Measurements from ENCODE around the gene PCSK5.
"Not testable (repeated sequence)": the region's sequence is repeated elsewhere in the genome, so short reads cannot be mapped to it uniquely, and the experiment has no call there.

The PCSK5 gene

DNA sequence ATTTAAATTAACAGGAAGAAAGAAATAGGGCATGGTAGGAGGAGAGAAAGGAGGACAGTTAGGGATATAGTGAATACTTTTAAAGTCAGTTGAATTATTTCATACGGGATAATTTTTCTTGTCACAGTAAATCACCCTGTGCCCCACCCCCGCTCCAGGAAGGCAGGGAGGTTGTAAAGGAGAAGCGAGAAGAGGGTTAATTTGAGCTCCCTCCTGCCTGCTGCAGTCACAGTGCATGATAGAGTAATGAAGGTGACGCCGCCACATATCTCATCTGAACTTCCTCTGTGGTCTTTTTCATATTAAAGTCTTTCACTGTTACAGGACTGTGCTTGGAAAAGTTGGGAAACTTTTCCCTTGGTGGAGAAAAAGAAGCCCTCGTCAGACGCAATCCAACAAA, 896 bp upstream of the PCSK5 start:
- Histone ChIP-seq H3K4me3 (ENCODE audit: low read length in 2 of 2) (peak overlapping the region; percentile 90 to 95), H3K36me3 (ENCODE audit: control insufficient read depth in 2 of 2, insufficient read depth in 2 of 2, low read length in 2 of 2) (no peaks in the 10 kb centered on the region), H3K27ac (ENCODE audit: low read length) (peak overlapping the region; percentile 60), H3K27me3 (ENCODE audit: control insufficient read depth in 1 of 2, insufficient read depth in 2 of 2, low read length in 2 of 2) (peaks cover 0 to 4% of the 10 kb centered on the region in 2 donors), H3K9me3 (ENCODE audit: control insufficient read depth in 2 of 2, low read length in 2 of 2) (no peaks in the 10 kb centered on the region), H3K9ac (ENCODE audit: low read length in 2 of 2) (peak overlapping the region; percentile 73 to 81), H3K4me1 (ENCODE audit: control insufficient read depth, insufficient read depth, low read length) (peaks cover 20% of the 10 kb centered on the region)

DNA sequence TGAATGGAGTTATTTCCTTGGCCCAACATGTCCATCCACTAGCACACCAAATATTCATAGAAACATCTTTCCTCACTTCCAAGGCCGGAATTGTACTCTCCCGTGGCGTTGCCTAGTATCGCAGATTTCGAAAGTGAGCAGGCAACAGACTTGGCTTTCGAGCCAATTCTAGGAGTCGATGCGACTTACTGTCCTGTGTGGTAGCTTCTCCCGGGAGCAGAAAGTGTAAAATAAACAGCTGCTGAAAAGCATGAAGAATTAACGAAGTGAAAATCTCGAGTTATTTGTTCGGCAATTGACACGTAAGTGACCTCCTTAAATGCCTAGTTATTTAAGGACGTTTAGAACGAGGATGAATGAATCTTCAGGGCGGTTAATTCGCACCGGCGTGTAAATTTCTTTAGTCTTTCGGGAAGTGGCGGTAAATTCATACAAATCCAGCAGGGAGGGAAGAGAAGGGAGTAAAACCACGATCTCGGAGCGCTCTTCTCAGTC, 449 bp upstream of the PCSK5 start:
- Histone ChIP-seq H3K27me3 (ENCODE audit: control insufficient read depth in 1 of 2, insufficient read depth in 2 of 2, low read length in 2 of 2) (peaks cover 0 to 4% of the 10 kb centered on the region in 2 donors), H3K4me3 (ENCODE audit: low read length in 2 of 2) (peak overlapping the region; percentile 90 to 95), H3K9me3 (ENCODE audit: control insufficient read depth in 2 of 2, low read length in 2 of 2) (no peaks in the 10 kb centered on the region), H3K36me3 (ENCODE audit: control insufficient read depth in 2 of 2, insufficient read depth in 2 of 2, low read length in 2 of 2) (no peaks in the 10 kb centered on the region), H3K27ac (ENCODE audit: low read length) (peak overlapping the region; percentile 60), H3K4me1 (ENCODE audit: control insufficient read depth, insufficient read depth, low read length) (peaks cover 20% of the 10 kb centered on the region), H3K9ac (ENCODE audit: low read length in 2 of 2) (peak overlapping the region; percentile 73 to 81)

DNA sequence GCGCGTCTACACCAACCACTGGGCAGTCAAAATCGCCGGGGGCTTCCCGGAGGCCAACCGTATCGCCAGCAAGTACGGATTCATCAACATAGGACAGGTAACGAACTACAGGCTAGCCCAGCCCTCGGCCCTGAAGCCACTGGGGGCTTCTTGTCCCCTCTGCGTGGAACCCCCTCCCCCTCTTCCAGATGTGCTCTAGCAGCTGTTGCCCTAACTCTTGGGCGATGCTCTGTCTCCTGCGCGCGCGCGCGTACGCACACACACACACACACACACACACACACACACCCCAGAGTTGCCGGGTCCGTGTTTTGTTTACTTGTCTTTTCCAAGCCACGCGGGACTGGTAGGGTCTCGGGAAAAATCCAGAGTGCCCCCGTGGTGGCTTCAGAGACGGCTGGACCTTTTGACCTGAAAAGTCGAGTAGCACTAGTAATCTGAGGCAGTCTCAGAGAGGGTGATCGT, 836 bp downstream of the PCSK5 start:
- Histone ChIP-seq H3K27ac (ENCODE audit: low read length) (peak overlapping the region; percentile 60), H3K4me3 (ENCODE audit: low read length in 2 of 2) (peak overlapping the region; percentile 90 to 95), H3K9ac (ENCODE audit: low read length in 2 of 2) (peak overlapping the region; percentile 60 to 73), H3K36me3 (ENCODE audit: control insufficient read depth in 2 of 2, insufficient read depth in 2 of 2, low read length in 2 of 2) (no peaks in the 10 kb centered on the region), H3K27me3 (ENCODE audit: control insufficient read depth in 1 of 2, insufficient read depth in 2 of 2, low read length in 2 of 2) (peaks cover 0 to 4% of the 10 kb centered on the region in 2 donors), H3K9me3 (ENCODE audit: control insufficient read depth in 2 of 2, low read length in 2 of 2) (no peaks in the 10 kb centered on the region), H3K4me1 (ENCODE audit: control insufficient read depth, insufficient read depth, low read length) (peaks cover 20% of the 10 kb centered on the region)

DNA sequence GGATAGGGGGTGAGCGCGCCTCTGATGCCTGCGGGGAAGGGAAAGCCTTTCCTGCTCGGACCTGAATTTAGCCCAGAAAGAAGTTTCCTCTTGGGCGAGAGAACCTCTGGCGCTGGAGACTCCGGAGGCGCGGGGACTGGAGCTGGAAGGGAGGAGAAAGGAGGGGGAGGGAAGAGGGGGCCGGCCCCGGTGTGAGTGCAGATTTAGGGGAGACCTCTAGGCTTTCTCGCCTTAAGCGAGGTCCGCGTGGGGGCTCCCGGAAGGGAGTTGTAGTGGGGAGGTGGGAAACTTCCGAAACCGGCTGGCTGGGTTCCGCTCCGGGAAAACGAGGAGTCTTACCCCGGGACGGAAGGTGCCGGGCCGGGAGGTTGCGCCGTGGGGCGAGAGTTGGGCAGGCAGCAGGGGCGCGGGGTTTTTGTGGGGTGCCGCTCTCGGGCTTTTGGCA, 1.3 kb downstream of the PCSK5 start:
- Histone ChIP-seq H3K27me3 (ENCODE audit: control insufficient read depth in 1 of 2, insufficient read depth in 2 of 2, low read length in 2 of 2) (peaks cover 0 to 4% of the 10 kb centered on the region in 2 donors), H3K9ac (ENCODE audit: low read length in 2 of 2) (peak overlapping the region; percentile 51 to 73), H3K27ac (ENCODE audit: low read length) (peak overlapping the region; percentile 60), H3K4me3 (ENCODE audit: low read length in 2 of 2) (peak overlapping the region; percentile 90 to 95), H3K9me3 (ENCODE audit: control insufficient read depth in 2 of 2, low read length in 2 of 2) (no peaks in the 10 kb centered on the region), H3K4me1 (ENCODE audit: control insufficient read depth, insufficient read depth, low read length) (peaks cover 20% of the 10 kb centered on the region), H3K36me3 (ENCODE audit: control insufficient read depth in 2 of 2, insufficient read depth in 2 of 2, low read length in 2 of 2) (no peaks in the 10 kb centered on the region)

DNA sequence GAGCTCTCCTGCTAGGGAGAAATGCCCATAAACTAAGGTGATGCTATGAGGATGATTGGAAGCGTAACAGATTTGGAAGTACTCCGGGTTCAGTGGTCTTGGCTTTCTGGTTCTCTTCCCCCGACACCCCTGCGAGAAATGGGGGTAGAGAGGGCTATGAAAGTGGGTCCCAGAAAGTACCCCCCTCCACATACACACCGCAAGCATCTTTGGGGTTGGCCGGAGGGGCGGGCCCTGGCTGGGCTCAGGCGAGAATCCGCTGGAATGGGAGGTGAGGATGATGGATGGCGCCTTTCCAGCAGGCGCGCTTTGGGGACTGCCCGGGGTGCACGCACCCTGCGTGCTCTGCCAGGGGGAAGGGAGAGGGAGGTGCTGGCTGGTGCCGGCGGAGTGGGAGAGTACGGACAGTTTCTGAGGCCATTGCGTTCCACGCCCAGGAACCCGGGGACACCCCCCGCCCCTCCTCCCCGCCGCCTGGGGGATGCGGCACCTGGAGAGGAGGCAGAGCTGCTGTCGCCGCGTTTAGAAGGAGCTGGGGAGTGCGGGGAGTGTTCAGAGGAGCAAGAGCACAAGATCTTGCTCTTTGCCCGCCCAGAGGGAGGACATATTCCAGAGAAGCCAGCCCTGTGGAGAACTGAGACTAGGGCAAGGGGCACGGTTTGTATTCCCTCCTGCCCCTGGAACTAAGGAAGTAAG, 1.9 kb downstream of the PCSK5 start:
- Histone ChIP-seq H3K36me3 (ENCODE audit: control insufficient read depth in 2 of 2, insufficient read depth in 2 of 2, low read length in 2 of 2) (no peaks in the 10 kb centered on the region), H3K4me3 (ENCODE audit: low read length in 2 of 2) (peak overlapping the region; percentile 90 to 95), H3K27ac (ENCODE audit: low read length) (no peak overlapping the region), H3K9me3 (ENCODE audit: control insufficient read depth in 2 of 2, low read length in 2 of 2) (no peaks in the 10 kb centered on the region), H3K9ac (ENCODE audit: low read length in 2 of 2) (peak overlapping the region; percentile 51 to 73), H3K4me1 (ENCODE audit: control insufficient read depth, insufficient read depth, low read length) (peaks cover 20% of the 10 kb centered on the region), H3K27me3 (ENCODE audit: control insufficient read depth in 1 of 2, insufficient read depth in 2 of 2, low read length in 2 of 2) (peaks cover 0 to 4% of the 10 kb centered on the region in 2 donors)

DNA sequence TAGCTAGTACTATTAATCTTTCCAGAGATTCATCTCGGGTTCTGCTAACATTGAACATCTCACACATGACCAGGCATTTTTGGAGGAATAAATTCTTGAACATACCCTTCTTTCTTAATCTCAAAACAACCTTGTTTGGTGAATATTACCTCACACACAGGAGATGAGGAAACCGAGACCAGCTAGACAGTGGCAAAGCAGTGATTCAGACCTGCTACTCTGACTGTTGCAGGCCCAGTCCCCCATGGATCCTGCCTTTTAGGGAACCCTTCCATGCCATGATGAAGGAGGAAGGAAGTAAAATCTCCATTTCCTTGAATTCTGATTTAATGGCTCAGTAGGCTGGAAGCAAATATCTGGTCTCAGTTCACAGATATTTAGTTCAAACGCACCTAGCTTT, 2.6 kb downstream of the PCSK5 start:
- Histone ChIP-seq H3K27ac (ENCODE audit: low read length) (no peak overlapping the region), H3K4me1 (ENCODE audit: control insufficient read depth, insufficient read depth, low read length) (peaks cover 20% of the 10 kb centered on the region), H3K36me3 (ENCODE audit: control insufficient read depth in 2 of 2, insufficient read depth in 2 of 2, low read length in 2 of 2) (no peaks in the 10 kb centered on the region), H3K27me3 (ENCODE audit: control insufficient read depth in 1 of 2, insufficient read depth in 2 of 2, low read length in 2 of 2) (peaks cover 0 to 4% of the 10 kb centered on the region in 2 donors), H3K9ac (ENCODE audit: low read length in 2 of 2) (no peak overlapping the region), H3K9me3 (ENCODE audit: control insufficient read depth in 2 of 2, low read length in 2 of 2) (no peaks in the 10 kb centered on the region), H3K4me3 (ENCODE audit: low read length in 2 of 2) (peak overlapping the region in 1 of 2 donors; percentile 90)

DNA sequence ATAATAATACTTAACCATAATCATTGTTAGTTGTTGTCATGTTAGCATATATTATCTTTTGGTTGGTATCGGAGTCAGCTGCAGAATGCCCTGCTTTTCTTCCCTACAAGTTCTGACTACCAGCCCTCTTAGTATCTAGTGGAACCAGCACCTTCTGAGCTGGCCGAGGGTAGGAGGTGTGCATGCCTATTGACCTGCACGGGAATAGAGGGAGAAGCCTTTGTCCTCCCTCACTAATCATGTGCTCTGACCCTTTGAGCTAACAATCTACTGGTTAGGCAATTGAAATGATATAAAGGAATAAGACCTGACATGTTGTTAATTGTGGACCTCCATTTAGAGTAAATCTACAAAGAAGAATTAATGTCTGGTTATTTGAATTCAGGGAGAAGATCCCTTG, 4.1 kb downstream of the PCSK5 start:
- Histone ChIP-seq H3K9ac (ENCODE audit: low read length in 2 of 2) (no peak overlapping the region), H3K9me3 (ENCODE audit: control insufficient read depth in 2 of 2, low read length in 2 of 2) (no peaks in the 10 kb centered on the region), H3K27ac (ENCODE audit: low read length) (no peak overlapping the region), H3K4me1 (ENCODE audit: control insufficient read depth, insufficient read depth, low read length) (peaks cover 20% of the 10 kb centered on the region), H3K4me3 (ENCODE audit: low read length in 2 of 2) (no peak overlapping the region), H3K36me3 (ENCODE audit: control insufficient read depth in 2 of 2, insufficient read depth in 2 of 2, low read length in 2 of 2) (no peaks in the 10 kb centered on the region), H3K27me3 (ENCODE audit: control insufficient read depth in 1 of 2, insufficient read depth in 2 of 2, low read length in 2 of 2) (peaks cover 0 to 4% of the 10 kb centered on the region in 2 donors)

DNA sequence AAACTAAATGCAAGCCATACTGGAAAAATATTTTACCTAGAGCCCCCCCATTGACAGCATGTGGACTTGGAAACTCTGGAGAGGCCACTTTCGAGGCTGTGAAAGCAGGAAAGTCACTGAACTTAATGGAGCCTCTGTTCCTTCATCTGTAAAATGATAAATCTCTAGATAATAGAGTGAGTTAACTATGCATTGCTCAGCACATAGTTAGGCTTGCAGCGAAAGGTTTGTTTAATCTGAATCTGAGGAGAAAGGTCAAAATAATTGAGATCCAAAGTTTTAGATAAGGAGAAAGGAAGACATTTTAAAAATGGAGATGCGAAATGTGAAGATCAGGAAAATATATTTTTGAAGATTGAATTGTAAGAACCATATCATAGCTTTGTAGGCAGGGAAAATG, 4.6 kb downstream of the PCSK5 start:
- Histone ChIP-seq H3K9me3 (ENCODE audit: control insufficient read depth in 2 of 2, low read length in 2 of 2) (no peaks in the 10 kb centered on the region), H3K36me3 (ENCODE audit: control insufficient read depth in 2 of 2, insufficient read depth in 2 of 2, low read length in 2 of 2) (no peaks in the 10 kb centered on the region), H3K27ac (ENCODE audit: low read length) (no peak overlapping the region), H3K9ac (ENCODE audit: low read length in 2 of 2) (no peak overlapping the region), H3K27me3 (ENCODE audit: control insufficient read depth in 1 of 2, insufficient read depth in 2 of 2, low read length in 2 of 2) (peaks cover 0 to 4% of the 10 kb centered on the region in 2 donors), H3K4me1 (ENCODE audit: control insufficient read depth, insufficient read depth, low read length) (peaks cover 20% of the 10 kb centered on the region), H3K4me3 (ENCODE audit: low read length in 2 of 2) (no peak overlapping the region)

DNA sequence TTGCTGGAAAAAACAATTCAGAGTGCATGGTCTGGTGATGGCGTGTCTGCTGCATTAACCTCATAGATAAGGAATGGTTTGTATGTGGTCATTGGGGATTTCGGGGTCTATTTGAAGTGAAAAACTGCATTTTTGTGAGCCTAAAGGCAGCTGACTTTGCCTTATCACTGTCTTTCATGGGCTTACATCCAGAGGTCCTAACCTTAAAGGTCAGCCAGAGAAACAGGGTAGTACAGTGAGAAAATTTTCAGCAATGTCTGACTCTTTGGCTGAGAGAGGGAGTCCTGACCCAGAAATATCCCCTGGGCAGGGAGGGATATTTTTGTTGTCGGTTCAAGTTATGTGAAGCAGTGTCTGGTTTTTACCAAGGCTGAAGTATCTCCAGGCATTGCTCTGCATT, 5.7 kb downstream of the PCSK5 start:
- H3K4me3 ChIP-seq (ENCODE audit: low read length in 2 of 2) = no peak overlapping the region
- H3K36me3 ChIP-seq (ENCODE audit: control insufficient read depth in 2 of 2, insufficient read depth in 2 of 2, low read length in 2 of 2) = no peaks in the 10 kb centered on the region
- H3K9ac ChIP-seq (ENCODE audit: low read length in 2 of 2) = no peak overlapping the region
- H3K27me3 ChIP-seq (ENCODE audit: control insufficient read depth in 1 of 2, insufficient read depth in 2 of 2, low read length in 2 of 2) = peaks cover 0 to 4% of the 10 kb centered on the region in 2 donors
- no peak overlapping the region for H3K27ac ChIP-seq (ENCODE audit: low read length)
- no peaks in the 10 kb centered on the region for H3K9me3 ChIP-seq (ENCODE audit: control insufficient read depth in 2 of 2, low read length in 2 of 2)
- H3K4me1 ChIP-seq (ENCODE audit: control insufficient read depth, insufficient read depth, low read length) = peaks cover 17% of the 10 kb centered on the region

DNA sequence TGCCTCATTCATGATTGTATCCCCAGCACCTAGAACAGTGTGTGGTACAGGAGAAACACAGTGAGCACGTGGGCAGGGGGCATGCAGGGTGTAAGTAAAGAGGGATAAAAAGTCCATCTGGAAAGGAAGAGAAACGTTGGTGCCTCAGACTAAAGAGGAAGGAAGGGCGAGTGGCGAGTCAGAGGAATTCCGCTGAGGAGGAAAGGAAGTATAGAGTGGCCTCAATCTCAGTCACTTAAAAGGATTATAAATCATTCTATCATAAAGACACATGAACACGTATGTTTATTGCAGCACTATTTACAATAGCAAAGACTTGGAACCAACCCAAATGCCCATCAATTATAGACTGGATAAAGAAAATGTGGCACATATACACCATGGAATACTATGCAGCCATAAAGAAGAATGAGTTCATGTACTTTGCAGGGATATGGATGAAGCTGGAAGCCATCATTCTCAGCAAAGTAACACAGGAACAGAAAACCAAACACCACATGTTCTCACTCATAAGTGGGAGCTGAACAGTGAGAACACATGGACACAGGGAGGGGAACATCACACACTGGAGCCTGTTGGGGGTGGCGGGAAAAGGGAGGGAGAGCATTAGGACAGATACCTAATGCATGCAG, 10.5 kb downstream of the PCSK5 start:
- not testable (repeated sequence) for H3K27me3 ChIP-seq (ENCODE audit: control insufficient read depth in 1 of 2, insufficient read depth in 2 of 2, low read length in 2 of 2); H3K36me3 ChIP-seq (ENCODE audit: control insufficient read depth in 2 of 2, insufficient read depth in 2 of 2, low read length in 2 of 2); H3K9me3 ChIP-seq (ENCODE audit: control insufficient read depth in 2 of 2, low read length in 2 of 2); H3K4me3 ChIP-seq (ENCODE audit: low read length in 2 of 2); H3K4me1 ChIP-seq (ENCODE audit: control insufficient read depth, insufficient read depth, low read length); H3K27ac ChIP-seq (ENCODE audit: low read length); H3K9ac ChIP-seq (ENCODE audit: low read length in 2 of 2)
